ENCODE data around the gene TMEM222. TPM values are rescaled to one million over a fixed set of nuclear protein-coding genes. Genes with fewer than 3 reads are reported as not detected.
A peak's percentile ranks its signal among the peaks of the same experiment; 100 is the strongest.

The TMEM222 gene
- total RNA-seq (ENCODE audit: unreplicated experiment) = 43.5 TPM
- long read RNA-seq, transcript TMEM222-211 (6 exons, 1,613 nt) = major isoform, 47 of 65 reads
- long read RNA-seq, transcript TMEM222-202 (7 exons, 1,665 nt) = minor isoform, 5 of 65 reads
- long read RNA-seq, partial matches to known transcripts = 3 of 65 reads
- long read RNA-seq, other reads (novel, unspliced or antisense) = 4 of 65 reads

- H3K4me1 Mint-ChIP-seq (ENCODE audit: unreplicated experiment) = peaks cover 38% of the 10 kb centered on the region
- no peaks in the 10 kb centered on the region for H3K9me3 Mint-ChIP-seq (ENCODE audit: unreplicated experiment)
- peak within 1 kb of the TSS; percentile 98 for H3K27ac Mint-ChIP-seq (ENCODE audit: unreplicated experiment)
- peak; percentile 34 for TF ChIP-seq CTCF (IDR thresholded peaks at IDR 0.05; ENCODE audit: unreplicated experiment)
- peaks cover 11% of the 10 kb centered on the region for H3K36me3 Mint-ChIP-seq (ENCODE audit: low read depth, unreplicated experiment)
- H3K4me3 Mint-ChIP-seq (ENCODE audit: unreplicated experiment) = peak within 1 kb of the TSS; percentile 97
- H3K27me3 Mint-ChIP-seq (ENCODE audit: unreplicated experiment) = peaks cover 3% of the 10 kb centered on the region
- peak; percentile 99 for DNase-seq (ENCODE audit: low spot score)
Measured at GRCh38 chr1:27321813-27322568, at the start of gene TMEM222. Gene TMEM222 (plus strand): TSS chr1:27322163. CDS start chr1:27322198, 35 bp downstream.

- no peak overlapping the region for H3K4me3 Mint-ChIP-seq (ENCODE audit: unreplicated experiment)
- no peak overlapping the region for H3K27ac Mint-ChIP-seq (ENCODE audit: unreplicated experiment)
- peaks cover 20% of the 10 kb centered on the region for H3K36me3 Mint-ChIP-seq (ENCODE audit: low read depth, unreplicated experiment)
- H3K9me3 Mint-ChIP-seq (ENCODE audit: unreplicated experiment) = no peaks in the 10 kb centered on the region
- no peak for DNase-seq (ENCODE audit: low spot score)
- H3K4me1 Mint-ChIP-seq (ENCODE audit: unreplicated experiment) = no peaks in the 10 kb centered on the region
- H3K27me3 Mint-ChIP-seq (ENCODE audit: unreplicated experiment) = peaks cover 1% of the 10 kb centered on the region
- TF ChIP-seq CTCF (IDR thresholded peaks at IDR 0.05; ENCODE audit: unreplicated experiment) = no peak
Measured at GRCh38 chr1:27274204-27274603, 47.8 kb upstream of the TMEM222 start.

- H3K27me3 Mint-ChIP-seq (ENCODE audit: unreplicated experiment) = peaks cover 1% of the 10 kb centered on the region
- H3K36me3 Mint-ChIP-seq (ENCODE audit: low read depth, unreplicated experiment) = peaks cover 18% of the 10 kb centered on the region
- H3K4me1 Mint-ChIP-seq (ENCODE audit: unreplicated experiment) = no peaks in the 10 kb centered on the region
- H3K9me3 Mint-ChIP-seq (ENCODE audit: unreplicated experiment) = no peaks in the 10 kb centered on the region
- DNase-seq (ENCODE audit: low spot score) = no peak
- H3K4me3 Mint-ChIP-seq (ENCODE audit: unreplicated experiment) = no peak overlapping the region
- TF ChIP-seq CTCF (IDR thresholded peaks at IDR 0.05; ENCODE audit: unreplicated experiment) = no peak
- no peak overlapping the region for H3K27ac Mint-ChIP-seq (ENCODE audit: unreplicated experiment)
Measured at GRCh38 chr1:27275696-27276095, 46.3 kb upstream of the TMEM222 start.

GRCh38 chr1:27284425-27285273, 37.3 kb upstream of the TMEM222 start:
- Mint-ChIP-seq H3K9me3 (ENCODE audit: unreplicated experiment) (no peaks in the 10 kb centered on the region), H3K4me1 (ENCODE audit: unreplicated experiment) (peaks cover 7% of the 10 kb centered on the region), H3K36me3 (ENCODE audit: low read depth, unreplicated experiment) (peaks cover 11% of the 10 kb centered on the region), H3K4me3 (ENCODE audit: unreplicated experiment) (no peak overlapping the region), H3K27me3 (ENCODE audit: unreplicated experiment) (peaks cover 4% of the 10 kb centered on the region), H3K27ac (ENCODE audit: unreplicated experiment) (no peak overlapping the region)
- peak; percentile 89 for TF ChIP-seq CTCF (IDR thresholded peaks at IDR 0.05; ENCODE audit: unreplicated experiment)
- DNase-seq (ENCODE audit: low spot score) = peak; percentile 85

Data from endothelial cell (in vitro differentiated cells).